Articular chondrocyte of knee joint (primary cell): ENCODE data around the gene LRRC28. TPM values are rescaled to one million over a fixed set of nuclear protein-coding genes. Genes with fewer than 3 reads are reported as not detected.

ENCODE experiments used
- total RNA-seq: library from RNA; depleted of rRNA; stranded (reverse); fragments of >200 nt; gene quantifications from 2 replicates; pipeline ENCODE4 v1.2.3, GENCODE V29; 2012

Gene LRRC28
- total RNA-seq, result 25.7 and 38.0 TPM in 2 replicates

DNA sequence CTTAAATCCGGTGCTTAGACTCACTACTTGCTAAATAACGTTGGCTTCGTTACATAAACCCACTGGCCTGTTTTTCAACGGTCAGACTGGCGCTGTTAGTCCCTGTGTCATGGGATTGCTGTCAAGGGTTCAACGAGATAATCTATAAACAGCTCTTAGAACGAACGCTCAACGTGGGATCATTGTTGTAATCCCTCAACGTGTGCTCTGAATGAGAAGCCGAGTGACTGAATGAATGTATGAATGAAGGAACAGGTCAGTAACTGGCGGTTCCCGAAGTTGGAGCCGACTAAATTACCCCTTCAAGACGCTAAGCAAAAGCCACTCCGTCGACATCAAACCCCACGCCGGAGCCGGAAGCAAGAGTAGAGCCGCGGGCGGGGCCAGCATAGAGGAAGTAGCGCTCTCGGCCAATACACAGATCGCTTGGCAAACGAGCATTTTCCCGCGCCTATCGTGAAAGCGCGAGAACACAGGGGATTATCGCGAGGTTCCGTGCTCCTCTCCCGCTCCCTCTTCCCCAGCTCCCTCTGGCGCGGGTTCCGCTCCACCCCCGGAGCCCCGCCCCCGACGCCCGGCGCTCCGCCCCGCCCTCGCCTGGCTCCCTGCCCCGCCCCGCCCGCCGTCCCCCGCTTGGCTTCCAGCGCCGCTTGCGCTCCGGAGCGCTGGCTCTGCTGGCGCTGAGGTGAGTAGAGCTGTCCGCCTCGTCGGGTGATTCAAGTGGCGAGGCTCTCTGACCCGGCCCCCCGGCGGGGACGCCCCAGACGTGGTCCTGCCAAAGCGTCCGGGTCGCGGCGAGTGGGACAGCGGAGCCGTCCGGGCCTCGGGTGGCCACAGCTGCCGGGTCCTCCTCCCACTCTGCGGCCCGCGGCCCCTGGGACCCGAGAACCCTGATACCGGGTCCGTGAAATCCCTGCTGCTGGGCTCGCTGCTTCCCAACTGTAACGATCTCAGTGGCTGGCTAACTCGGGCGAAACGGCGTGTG lies at the start of gene LRRC28:
Gene LRRC28 (plus strand): TSS at position 625 of the 985 bp plus-strand sequence. CDS start 4,477 bp downstream, outside the sequence.

GRCh38 chr15:99249270-99249841 lies 1.9 kb upstream of the LRRC28 start, which contains the start of gene TTC23:
Gene TTC23, minus strand, starts transcription at chr15:99249581. Its CDS starts 20,869 bp downstream, at chr15:99228712.

Other genes with a start within 250 kb of the LRRC28 start
- gene PGPEP1L, start 243.7 kb upstream of the LRRC28 start, total RNA-seq, result not detected in 2 replicates
- 24.5 and 31.5 TPM in 2 replicates for gene SYNM, start 146.4 kb upstream of the LRRC28 start, total RNA-seq
- gene TTC23, start 1.9 kb upstream of the LRRC28 start, total RNA-seq, result 26.9 and 32.6 TPM in 2 replicates